IPS-20b (cell line): ENCODE data around the gene RTN4R.
"Not testable (repeated sequence)": the region's sequence is repeated elsewhere in the genome, so short reads cannot be mapped to it uniquely, and the experiment has no call there.

Source experiments
- H3K27ac ChIP-seq: one replicate; pipeline ENCODE4 v1.5.1; 2013; ENCODE audit warnings: low read length
- H3K27me3 ChIP-seq: 2 replicates; pipeline ENCODE4 v1.6.1; 2013; ENCODE audit warnings: mild to moderate bottlenecking, low read length, inconsistent platforms; ENCODE audit not compliant: insufficient read depth
- H3K36me3 ChIP-seq: 2 replicates; pipeline ENCODE4 v1.6.1; 2013; ENCODE audit warnings: low read depth, mild to moderate bottlenecking, inconsistent platforms, low read length, moderate library complexity; ENCODE audit not compliant: insufficient read depth
- H3K4me1 ChIP-seq: 2 replicates; pipeline ENCODE4 v1.6.1; 2013; ENCODE audit warnings: mild to moderate bottlenecking, control low read depth, inconsistent platforms, low read length, moderate library complexity; ENCODE audit not compliant: insufficient read depth
- H3K4me3 ChIP-seq: 2 replicates; pipeline ENCODE4 v1.5.1; 2013; ENCODE audit warnings: mild to moderate bottlenecking, low read length, inconsistent platforms
- H3K9ac ChIP-seq: 2 replicates; pipeline ENCODE4 v1.6.1; 2013; ENCODE audit warnings: low read depth, mild to moderate bottlenecking, inconsistent platforms, low read length, moderate library complexity
- H3K9me3 ChIP-seq: 2 replicates; pipeline ENCODE4 v1.6.1; 2013; ENCODE audit warnings: mild to moderate bottlenecking, low read depth, low read length, inconsistent platforms; ENCODE audit not compliant: insufficient read depth

The RTN4R gene

DNA sequence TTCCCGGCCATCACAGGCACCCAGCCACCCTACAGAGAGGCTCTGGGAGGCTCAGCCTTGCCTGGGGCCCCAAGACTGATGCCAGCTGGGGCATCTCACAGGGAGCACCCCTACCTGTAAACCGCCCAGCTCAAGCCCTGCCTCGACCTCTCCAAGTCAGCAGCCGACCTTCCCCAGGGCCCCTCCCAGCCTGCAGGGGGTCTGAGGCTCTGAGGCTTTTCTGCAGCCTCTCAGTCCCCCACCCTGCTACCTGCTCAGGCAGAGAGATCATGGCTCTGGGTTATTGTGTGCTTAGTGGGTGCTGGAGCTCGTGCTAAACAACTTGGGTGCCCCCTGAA lies 23.1 kb upstream of the RTN4R start:
- no peaks in the 10 kb centered on the region for H3K9me3 ChIP-seq
- 0 out of 2 replicates have a peak, but pooled peaks cover 4% of the 10 kb centered on the region for H3K27me3 ChIP-seq
- no peak overlapping the region for H3K9ac ChIP-seq
- no peak overlapping the region for H3K27ac ChIP-seq
- H3K4me3 ChIP-seq = no peak overlapping the region
- no peaks in the 10 kb centered on the region for H3K36me3 ChIP-seq
- H3K4me1 ChIP-seq = no peaks in the 10 kb centered on the region

DNA sequence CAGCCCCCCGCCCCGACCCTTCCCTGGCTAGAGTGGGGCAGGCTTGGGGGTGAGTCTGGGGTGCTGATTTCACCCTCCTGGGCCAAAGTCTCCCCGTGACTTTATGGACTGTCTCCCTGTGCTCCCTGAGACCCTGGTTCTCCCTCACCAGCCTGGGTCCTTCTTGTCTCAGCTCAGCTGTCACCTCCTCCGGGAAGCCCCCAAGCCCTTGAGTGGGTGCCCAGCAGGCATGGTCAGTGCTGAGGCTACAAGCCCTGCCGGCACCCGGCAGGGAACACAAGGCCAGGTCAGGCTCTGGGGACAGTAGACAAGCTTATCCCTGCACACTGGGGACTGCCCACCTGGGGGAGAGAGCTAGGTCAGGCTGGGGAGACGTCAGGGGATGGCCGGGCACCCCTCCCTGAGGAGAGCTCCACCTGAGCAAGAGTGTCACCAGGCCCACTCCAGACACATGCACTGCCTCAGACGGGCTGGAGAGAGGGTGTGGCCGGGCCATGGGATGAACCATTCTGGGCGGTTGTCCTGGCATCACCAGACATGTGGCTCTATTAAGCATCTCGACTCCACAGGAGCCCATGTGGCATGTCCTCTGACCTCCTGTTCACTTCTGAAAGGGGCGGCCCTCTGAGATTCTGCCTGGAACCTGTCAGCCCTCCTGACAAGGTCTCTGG lies 22.6 kb upstream of the RTN4R start:
- Histone ChIP-seq H3K9me3 (no peaks in the 10 kb centered on the region), H3K4me1 (no peaks in the 10 kb centered on the region), H3K4me3 (no peak overlapping the region), H3K27me3 (0 out of 2 replicates have a peak, but pooled peaks cover 2% of the 10 kb centered on the region), H3K9ac (no peak overlapping the region), H3K36me3 (no peaks in the 10 kb centered on the region), H3K27ac (no peak overlapping the region)

DNA sequence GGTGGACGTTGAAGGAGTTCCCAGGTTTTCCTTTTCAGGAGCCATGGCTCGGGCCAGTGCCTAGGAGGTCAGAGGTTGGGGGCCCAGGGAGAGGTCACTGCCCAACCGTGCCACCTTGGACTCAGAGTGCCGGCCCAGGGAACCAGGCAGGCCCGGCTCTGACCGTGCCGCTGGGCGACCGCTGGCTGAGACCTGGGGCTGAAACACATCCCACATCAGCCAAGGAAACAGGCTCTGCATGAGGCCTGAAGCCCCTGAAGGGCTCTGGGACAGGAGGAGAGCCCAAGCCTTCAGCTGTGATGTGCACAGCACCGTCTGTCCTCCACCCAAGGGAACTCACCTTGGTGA lies 21.9 kb upstream of the RTN4R start:
- H3K4me1 ChIP-seq = no peaks in the 10 kb centered on the region
- no peak overlapping the region for H3K27ac ChIP-seq
- no peak overlapping the region for H3K4me3 ChIP-seq
- no peaks in the 10 kb centered on the region for H3K9me3 ChIP-seq
- H3K9ac ChIP-seq = no peak overlapping the region
- no peaks in the 10 kb centered on the region for H3K36me3 ChIP-seq
- no peaks in the 10 kb centered on the region for H3K27me3 ChIP-seq

DNA sequence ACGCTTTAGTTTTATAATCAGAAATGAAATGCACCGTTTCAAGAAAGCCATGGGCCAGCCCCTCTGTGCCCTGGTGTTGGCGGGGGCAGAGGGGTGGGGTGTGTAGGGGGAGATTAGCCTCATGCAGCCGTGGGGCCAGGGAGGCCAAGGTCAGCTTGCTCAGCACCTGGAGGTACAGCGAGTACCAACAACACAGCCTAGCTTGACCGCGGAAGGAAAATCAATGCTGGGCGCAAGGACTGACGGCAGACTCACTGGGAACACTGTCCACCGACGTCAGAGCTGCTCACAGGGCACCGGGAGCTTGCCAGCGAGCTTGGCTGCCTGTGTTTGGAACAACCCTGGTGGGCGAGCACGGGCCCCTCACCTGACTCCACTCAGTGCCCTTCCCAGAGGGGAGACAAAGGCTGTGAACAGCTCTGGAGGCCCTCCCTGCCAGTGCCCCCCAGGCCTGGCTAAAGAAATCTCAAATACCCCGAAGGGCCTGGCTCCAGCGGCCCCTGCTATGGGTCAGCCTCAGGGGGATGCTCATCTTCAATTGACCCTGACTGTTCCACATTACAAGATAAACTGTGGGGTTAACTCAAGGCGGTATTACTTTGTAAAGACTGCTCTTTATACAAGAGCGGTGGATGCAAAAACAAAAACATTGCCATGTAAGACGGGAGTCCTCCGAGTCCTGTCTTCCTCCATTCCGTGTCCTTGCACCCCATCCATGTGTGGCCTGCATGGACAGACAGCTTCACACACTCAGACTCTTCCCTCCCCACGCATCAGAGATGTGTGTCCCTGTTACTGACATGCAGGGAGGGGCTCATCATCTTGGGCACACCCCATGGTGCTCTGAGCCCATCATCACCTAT lies 21.3 kb upstream of the RTN4R start:
- not testable (repeated sequence) for H3K27me3 ChIP-seq, H3K9ac ChIP-seq, H3K36me3 ChIP-seq, H3K9me3 ChIP-seq, H3K4me3 ChIP-seq, H3K27ac ChIP-seq, H3K4me1 ChIP-seq

DNA sequence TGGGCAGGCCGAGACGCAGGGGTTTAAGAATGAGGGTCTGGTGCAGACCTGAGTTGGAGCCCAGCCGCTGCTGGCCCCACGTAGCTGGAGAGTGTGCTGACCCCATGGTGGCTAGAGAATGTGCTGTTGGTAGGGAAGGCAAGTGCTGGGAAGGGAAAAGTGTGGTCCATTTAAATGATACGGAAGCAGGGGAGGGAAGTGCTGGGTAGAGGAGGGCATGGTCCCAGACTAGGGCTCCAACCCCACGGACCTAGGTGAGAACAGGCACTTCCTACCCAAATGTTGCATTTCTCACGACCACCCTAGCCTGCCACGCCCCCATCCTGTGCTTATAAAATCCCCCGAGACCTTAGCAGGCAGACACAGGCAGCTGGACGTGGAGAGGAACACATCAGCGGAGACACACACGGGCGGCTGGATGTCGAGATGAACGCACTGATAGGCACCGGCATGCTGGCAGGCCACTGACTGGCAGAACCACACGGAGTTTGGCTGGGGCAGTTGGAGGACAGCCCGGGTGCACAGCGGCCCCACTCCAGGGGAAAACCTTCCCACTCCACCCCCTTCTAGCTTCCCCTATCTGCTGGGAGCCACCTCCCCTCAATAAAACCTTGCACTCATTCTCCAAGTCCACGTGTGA lies 18.8 kb upstream of the RTN4R start:
- not testable (repeated sequence) for H3K27me3 ChIP-seq, H3K4me1 ChIP-seq, H3K9ac ChIP-seq, H3K36me3 ChIP-seq, H3K9me3 ChIP-seq, H3K27ac ChIP-seq, H3K4me3 ChIP-seq

DNA sequence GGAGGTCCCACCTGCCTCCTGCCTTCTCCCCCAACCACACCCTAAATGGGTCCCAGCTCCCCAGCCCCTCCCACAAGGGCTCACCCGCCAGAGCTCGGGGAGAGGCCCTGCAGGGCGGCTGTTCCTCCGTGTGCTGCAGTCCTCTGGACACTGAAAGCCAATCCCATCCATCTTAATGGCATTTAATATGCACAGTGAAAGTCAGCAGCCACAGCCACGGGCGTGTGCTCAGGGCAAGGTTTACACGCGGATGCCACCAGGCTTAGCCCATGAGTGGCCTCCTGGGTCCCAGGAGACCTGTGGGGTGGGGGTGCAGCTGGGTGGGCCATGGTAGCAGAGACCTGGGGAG lies 18.2 kb upstream of the RTN4R start:
- not testable (repeated sequence) for H3K9ac ChIP-seq, H3K4me1 ChIP-seq, H3K27me3 ChIP-seq, H3K9me3 ChIP-seq, H3K27ac ChIP-seq, H3K36me3 ChIP-seq, H3K4me3 ChIP-seq

DNA sequence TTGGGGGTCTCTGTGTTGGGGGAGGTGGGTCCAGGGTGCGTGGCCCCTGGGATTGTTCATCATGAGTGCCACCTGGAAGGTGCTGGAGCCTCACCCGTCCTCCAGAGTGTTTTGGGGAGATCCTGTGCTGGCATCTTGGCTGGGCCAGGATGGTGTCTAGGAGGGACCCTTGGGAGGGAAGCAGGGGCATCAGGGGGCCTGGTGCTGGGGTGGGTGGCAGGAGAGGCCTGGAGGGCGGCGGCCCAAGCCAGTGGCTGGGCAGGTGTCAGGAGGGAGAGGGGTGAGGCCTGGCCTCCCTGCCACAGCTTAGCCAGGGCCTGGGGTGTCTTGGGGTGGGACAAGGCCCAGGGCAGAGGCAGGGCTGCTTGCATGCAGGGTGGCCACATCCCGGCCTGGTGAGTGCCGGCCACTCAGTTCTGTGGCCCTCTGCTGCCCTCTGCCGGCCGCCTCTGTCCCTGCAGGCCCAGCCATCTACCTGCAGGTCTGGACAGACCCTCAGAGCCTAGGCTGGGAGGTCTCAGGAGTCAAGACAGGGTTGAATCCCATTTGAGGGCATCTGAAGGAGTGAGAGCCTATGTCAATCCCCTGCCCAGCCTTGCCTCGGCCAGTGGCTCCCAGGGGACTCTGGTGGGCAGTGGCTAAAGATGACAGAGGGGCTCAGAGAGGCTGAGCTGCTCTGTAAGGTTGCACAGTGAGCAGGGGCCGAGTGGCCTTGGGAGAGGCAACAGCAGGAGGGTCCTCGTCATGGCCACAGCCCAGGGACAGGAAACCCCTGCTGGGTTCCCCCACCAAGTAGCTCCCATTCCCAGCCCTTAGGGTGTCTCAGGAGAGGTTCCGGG lies 17.6 kb upstream of the RTN4R start:
- not testable (repeated sequence) for H3K9ac ChIP-seq, H3K9me3 ChIP-seq, H3K4me1 ChIP-seq, H3K4me3 ChIP-seq, H3K36me3 ChIP-seq, H3K27me3 ChIP-seq, H3K27ac ChIP-seq

DNA sequence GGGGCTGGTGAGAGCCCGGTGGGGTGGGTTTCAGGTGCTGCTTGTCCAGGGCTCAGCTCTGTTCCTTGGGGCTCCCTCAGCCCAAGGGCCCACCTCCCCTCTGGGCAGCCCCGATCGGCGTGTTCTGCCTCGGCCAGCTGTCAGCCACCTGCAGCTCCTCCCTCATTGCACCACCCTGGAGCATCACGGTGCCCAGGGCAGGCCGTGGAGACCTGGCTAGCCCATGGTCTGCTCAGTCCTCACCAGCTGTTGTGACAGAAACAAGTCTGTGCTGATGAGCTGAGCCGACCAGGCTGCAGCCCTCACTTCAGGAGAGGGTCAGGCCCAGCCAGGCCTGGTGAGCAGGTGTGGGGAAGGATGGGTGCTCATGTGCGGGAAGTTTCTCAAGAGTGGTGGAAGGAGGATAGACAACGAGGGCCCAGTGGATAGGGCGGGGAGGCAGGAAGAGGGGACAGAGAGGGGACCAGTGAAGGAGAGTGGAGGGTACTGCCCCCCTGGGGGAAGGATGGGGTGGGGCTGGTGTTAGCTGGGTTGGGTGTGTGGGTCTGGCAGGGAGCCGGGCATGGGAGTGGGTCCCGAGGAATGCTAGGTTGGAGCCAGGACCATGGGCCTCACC lies 16.5 kb upstream of the RTN4R start:
- Histone ChIP-seq H3K9ac (no peak overlapping the region), H3K27me3 (no peaks in the 10 kb centered on the region), H3K4me3 (no peak overlapping the region), H3K4me1 (no peaks in the 10 kb centered on the region), H3K9me3 (no peaks in the 10 kb centered on the region), H3K36me3 (no peaks in the 10 kb centered on the region), H3K27ac (no peak overlapping the region)

DNA sequence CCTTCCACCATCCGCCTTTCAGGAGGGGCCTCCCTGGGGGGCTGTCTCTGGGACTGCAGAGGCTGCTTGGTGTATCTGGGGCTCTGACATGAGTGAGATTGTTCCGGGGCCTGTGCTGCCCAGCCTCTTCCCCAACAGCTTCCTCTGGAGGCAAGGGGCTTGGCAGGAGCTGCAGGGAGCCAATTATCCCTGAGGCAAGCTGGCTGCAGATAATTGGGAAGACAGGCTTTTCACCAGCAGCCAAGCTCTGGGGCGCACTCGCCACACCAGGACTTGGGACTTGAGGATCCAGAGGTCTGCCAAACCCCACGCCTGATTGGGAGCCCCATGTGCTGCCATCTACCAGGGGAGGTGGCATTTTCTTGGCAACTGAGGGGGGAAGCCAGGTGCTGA lies 15.6 kb upstream of the RTN4R start:
- no peaks in the 10 kb centered on the region for H3K4me1 ChIP-seq
- H3K9ac ChIP-seq = no peak overlapping the region
- no peak overlapping the region for H3K4me3 ChIP-seq
- no peaks in the 10 kb centered on the region for H3K27me3 ChIP-seq
- H3K27ac ChIP-seq = no peak overlapping the region
- no peaks in the 10 kb centered on the region for H3K9me3 ChIP-seq
- no peaks in the 10 kb centered on the region for H3K36me3 ChIP-seq

DNA sequence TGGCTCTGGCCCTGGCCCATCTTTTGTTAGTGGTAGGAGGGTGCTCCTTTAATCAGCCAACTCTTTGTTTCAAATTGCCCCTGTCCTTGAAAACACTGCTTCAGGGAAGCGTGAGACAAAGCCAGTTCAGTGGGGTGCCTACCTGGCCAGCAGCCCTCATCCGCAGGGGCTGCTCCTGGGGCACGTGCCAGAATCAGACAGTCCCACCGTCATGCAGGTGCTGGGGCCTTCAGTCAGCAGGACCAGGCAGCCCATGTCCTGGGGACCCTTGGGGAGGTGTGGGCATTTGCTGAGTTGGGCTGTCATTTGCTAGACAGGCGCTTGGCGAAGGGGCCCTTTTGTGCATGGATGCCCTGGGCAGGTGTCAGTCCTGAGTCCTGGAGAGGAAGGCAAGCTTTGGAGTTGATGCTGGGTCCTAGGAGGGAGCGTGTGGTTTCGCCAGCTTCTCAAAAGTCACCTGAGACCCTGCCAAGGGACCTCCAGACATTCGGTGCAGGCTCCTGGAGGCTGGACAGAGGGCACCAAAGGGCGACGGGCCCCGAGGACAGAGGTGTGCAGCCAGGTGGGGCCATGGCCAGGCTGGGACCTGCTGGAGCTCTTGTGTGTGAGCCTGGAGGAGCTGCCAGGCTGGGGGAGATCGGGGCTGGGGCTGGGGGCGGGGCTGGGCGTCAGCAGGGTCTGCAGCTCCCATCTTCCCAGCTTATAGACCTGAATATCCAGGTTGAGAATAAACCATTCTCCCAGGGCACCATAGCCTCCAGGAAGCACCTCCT lies 15.0 kb upstream of the RTN4R start:
- no peaks in the 10 kb centered on the region for H3K9me3 ChIP-seq
- H3K36me3 ChIP-seq = no peaks in the 10 kb centered on the region
- no peak overlapping the region for H3K9ac ChIP-seq
- no peak overlapping the region for H3K27ac ChIP-seq
- no peaks in the 10 kb centered on the region for H3K4me1 ChIP-seq
- no peak overlapping the region for H3K4me3 ChIP-seq
- H3K27me3 ChIP-seq = no peaks in the 10 kb centered on the region

DNA sequence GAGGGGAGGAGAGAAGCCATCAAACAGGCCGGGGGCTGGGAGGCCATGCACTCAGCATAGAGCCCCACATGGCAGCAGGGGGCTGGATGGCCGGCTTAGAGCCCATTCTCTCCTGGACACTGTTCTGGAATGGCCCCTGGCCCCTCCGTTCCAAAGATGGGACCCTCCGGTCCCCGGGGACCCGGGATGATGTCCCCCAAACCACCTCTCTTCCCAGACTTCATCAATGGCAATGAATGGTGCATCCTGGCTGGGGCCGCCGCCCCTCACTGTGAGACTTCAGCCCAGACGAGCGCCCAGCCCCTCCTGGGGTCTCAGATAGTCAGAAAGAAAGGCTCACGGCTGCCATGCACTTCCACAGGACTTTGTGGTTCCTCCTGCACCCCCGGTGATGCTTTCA lies 13.8 kb upstream of the RTN4R start:
- Histone ChIP-seq H3K4me1 (no peaks in the 10 kb centered on the region), H3K9me3 (no peaks in the 10 kb centered on the region), H3K27me3 (no peaks in the 10 kb centered on the region), H3K4me3 (no peak overlapping the region), H3K36me3 (no peaks in the 10 kb centered on the region), H3K27ac (no peak overlapping the region), H3K9ac (no peak overlapping the region)
